Thoracic aorta (tissue), 2 donors: ENCODE results near the gene TREX2. TPM values are rescaled to one million over a fixed set of nuclear protein-coding genes. Genes with fewer than 3 reads are reported as not detected.

Source experiments
- ATAC-seq: fragments of 150-250 bp; one replicate; pipeline ENCODE4 v1.8.0; 2017; ENCODE audit warnings: low read depth; ENCODE audit not compliant: insufficient number of reproducible peaks, low FRiP score
- DNase-seq: peaks from one replicate; pipeline ENCODE4 v3.0.0-alpha.2; 2020; ENCODE audit warnings: low spot score
- H3K27ac ChIP-seq, 2 donors: fragments of 200-600 bp; sonication (generic); 1 replicate in 1 of 2; 2 replicates in 1 of 2; pipeline ENCODE4 v1.5.1; 2016; ENCODE audit warnings: mild to moderate bottlenecking in 2 of 2, moderate library complexity in 2 of 2
- H3K27me3 ChIP-seq: fragments of 200-600 bp; sonication (generic); replicated peaks from 2 replicates; pipeline ENCODE4 v1.6.0; 2016; ENCODE audit warnings: mild to moderate bottlenecking; ENCODE audit not compliant: insufficient read depth
- H3K36me3 ChIP-seq: fragments of 200-600 bp; sonication (generic); one replicate; pipeline ENCODE4 v1.5.1; 2016
- H3K4me1 ChIP-seq, 2 donors: fragments of 200-600 bp; sonication (generic); 1 replicate in 1 of 2; 2 replicates in 1 of 2; pipeline versions ENCODE4 v1.5.1 to v1.6.0; 2016; ENCODE audit warnings: low read depth in 2 of 2, mild to moderate bottlenecking in 1 of 2; ENCODE audit not compliant: control insufficient read depth in 1 of 2
- H3K4me3 ChIP-seq: fragments of 200-600 bp; sonication (generic); 2 replicates; pipeline ENCODE4 v1.5.1; 2016; ENCODE audit warnings: mild to moderate bottlenecking
- H3K9me3 ChIP-seq: fragments of 200-600 bp; sonication (generic); 2 replicates; pipeline ENCODE4 v1.5.1; 2016
- total RNA-seq, 2 donors: library from RNA; depleted of rRNA; stranded (reverse); fragments of >200 nt; gene quantifications; one replicate each; pipeline versions ENCODE4 v1.1.0 to v1.2.3, GENCODE V29; 2016
- TF ChIP-seq, protein P1 (sequence below): fragments of 200-600 bp; sonication (generic); IDR thresholded peaks from one replicate; pipeline ENCODE4 v1.5.1; 2019; ENCODE audit warnings: antibody characterized with exemption

TREX2 gene
- total RNA-seq, 2 donors from 2014 or later, result 22.1 to 24.8 TPM

GRCh38 chrX:153473126-153473525 is 27.3 kb upstream of the TREX2 start:
- Histone ChIP-seq H3K9me3 (no peaks in the 10 kb centered on the region), H3K36me3 (no peaks in the 10 kb centered on the region), H3K27me3 (no peaks in the 10 kb centered on the region), H3K27ac (peak overlapping the region; percentile 68 to 76), H3K4me3 (no peak overlapping the region), H3K4me1 (peaks cover 15 to 71% of the 10 kb centered on the region in 2 donors)
- no peak for ATAC-seq
- TF ChIP-seq, protein P1, sequence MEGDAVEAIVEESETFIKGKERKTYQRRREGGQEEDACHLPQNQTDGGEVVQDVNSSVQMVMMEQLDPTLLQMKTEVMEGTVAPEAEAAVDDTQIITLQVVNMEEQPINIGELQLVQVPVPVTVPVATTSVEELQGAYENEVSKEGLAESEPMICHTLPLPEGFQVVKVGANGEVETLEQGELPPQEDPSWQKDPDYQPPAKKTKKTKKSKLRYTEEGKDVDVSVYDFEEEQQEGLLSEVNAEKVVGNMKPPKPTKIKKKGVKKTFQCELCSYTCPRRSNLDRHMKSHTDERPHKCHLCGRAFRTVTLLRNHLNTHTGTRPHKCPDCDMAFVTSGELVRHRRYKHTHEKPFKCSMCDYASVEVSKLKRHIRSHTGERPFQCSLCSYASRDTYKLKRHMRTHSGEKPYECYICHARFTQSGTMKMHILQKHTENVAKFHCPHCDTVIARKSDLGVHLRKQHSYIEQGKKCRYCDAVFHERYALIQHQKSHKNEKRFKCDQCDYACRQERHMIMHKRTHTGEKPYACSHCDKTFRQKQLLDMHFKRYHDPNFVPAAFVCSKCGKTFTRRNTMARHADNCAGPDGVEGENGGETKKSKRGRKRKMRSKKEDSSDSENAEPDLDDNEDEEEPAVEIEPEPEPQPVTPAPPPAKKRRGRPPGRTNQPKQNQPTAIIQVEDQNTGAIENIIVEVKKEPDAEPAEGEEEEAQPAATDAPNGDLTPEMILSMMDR, result no peak
- DNase-seq, result no peak

- Histone ChIP-seq H3K27ac (peak overlapping the region; percentile 56 to 64), H3K4me1 (peaks cover 11 to 58% of the 10 kb centered on the region in 2 donors), H3K4me3 (no peak overlapping the region), H3K27me3 (no peaks in the 10 kb centered on the region), H3K36me3 (no peaks in the 10 kb centered on the region), H3K9me3 (no peaks in the 10 kb centered on the region)
- ATAC-seq (no peak), DNase-seq (no peak)
- TF ChIP-seq, protein P1, result no peak
Observed at GRCh38 chrX:153471663-153472280, 25.9 kb upstream of the TREX2 start.

- ATAC-seq, result peak; percentile 82
- TF ChIP-seq, protein P1, result peak; percentile 64
- H3K9me3 ChIP-seq, result no peaks in the 10 kb centered on the region
- peaks cover 6 to 49% of the 10 kb centered on the region in 2 donors for H3K4me1 ChIP-seq
- H3K27me3 ChIP-seq, result no peaks in the 10 kb centered on the region
- H3K27ac ChIP-seq, result peak within 1 kb of the TSS; percentile 50 to 64
- no peaks in the 10 kb centered on the region for H3K36me3 ChIP-seq
- peak within 1 kb of the TSS; percentile 76 for H3K4me3 ChIP-seq
- peak; percentile 38 for DNase-seq
Observed at GRCh38 chrX:153470411-153471363, 24.8 kb upstream of the TREX2 start, which contains the start of gene HAUS7. HAUS7 (minus strand) TSS chrX:153470576; CDS start chrX:153470557, 19 bp downstream.

DNA sequence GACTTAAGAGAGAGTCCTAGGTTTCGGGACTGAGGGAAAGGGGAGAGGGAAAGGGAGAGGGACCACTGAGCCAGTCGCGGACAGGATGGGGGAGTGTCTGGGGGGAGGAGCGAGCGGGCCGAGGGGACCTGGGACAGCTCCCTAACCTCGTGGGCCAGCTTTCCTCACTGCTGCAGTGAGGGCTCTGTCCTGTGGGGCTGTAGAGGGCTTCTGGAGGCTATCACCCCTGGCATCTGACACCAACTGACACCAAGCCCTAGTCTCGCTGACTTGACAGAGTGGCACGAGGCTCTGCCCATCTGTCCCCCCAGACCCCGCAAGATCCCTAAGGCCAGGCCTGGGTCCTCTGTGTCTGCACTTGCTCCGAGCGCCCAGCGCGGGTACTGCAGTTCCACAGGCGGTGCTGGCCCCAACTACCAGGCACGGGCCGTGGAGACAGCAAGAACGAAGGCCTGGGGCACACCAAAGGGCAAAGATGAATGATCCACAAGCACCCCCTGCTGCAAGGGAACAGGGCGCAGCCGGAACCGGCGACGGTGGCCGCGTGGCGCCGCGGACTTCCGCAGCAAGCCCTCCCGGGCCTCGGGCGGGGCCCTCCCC is 24.1 kb upstream of the TREX2 start:
- no peaks in the 10 kb centered on the region for H3K9me3 ChIP-seq
- no peaks in the 10 kb centered on the region for H3K27me3 ChIP-seq
- H3K4me1 ChIP-seq, result peaks cover 3 to 41% of the 10 kb centered on the region in 2 donors
- H3K36me3 ChIP-seq, result no peaks in the 10 kb centered on the region
- TF ChIP-seq, protein P1, result no peak
- ATAC-seq (peak; percentile 21), DNase-seq (no peak)
- no peak overlapping the region for H3K27ac ChIP-seq
- peak overlapping the region; percentile 76 for H3K4me3 ChIP-seq
